Measurements from ENCODE around the gene LINC00237.

LINC00237 gene

GRCh38 chr20:21106171-21107017 is at the start of gene LINC00237:
Gene LINC00237, minus strand, starts transcription at chr20:21106358.
- DNase-seq (ENCODE audit: low read depth) = no peak

- no peak for DNase-seq (ENCODE audit: low read depth)
Measured at GRCh38 chr20:21155268-21155667, 49.1 kb upstream of the LINC00237 start.

- DNase-seq (ENCODE audit: low read depth) = no peak
Measured at GRCh38 chr20:21154692-21155091, 48.5 kb upstream of the LINC00237 start.

GRCh38 chr20:21151791-21152190 is 45.6 kb upstream of the LINC00237 start:
- no peak for DNase-seq (ENCODE audit: low read depth)

GRCh38 chr20:21149344-21149743 is 43.2 kb upstream of the LINC00237 start:
- DNase-seq (ENCODE audit: low read depth) = no peak

GRCh38 chr20:21147593-21147992 is 41.4 kb upstream of the LINC00237 start:
- no peak for DNase-seq (ENCODE audit: low read depth)

- no peak for DNase-seq (ENCODE audit: low read depth)
Measured at GRCh38 chr20:21146215-21146614, 40.1 kb upstream of the LINC00237 start.

- no peak for DNase-seq (ENCODE audit: low read depth)
Measured at GRCh38 chr20:21145424-21145823, 39.3 kb upstream of the LINC00237 start.

GRCh38 chr20:21143194-21143890 is 37.2 kb upstream of the LINC00237 start:
- no peak for DNase-seq (ENCODE audit: low read depth)

- DNase-seq (ENCODE audit: low read depth) = no peak
Measured at GRCh38 chr20:21141825-21142224, 35.7 kb upstream of the LINC00237 start.

GRCh38 chr20:21139881-21140566 is 33.9 kb upstream of the LINC00237 start:
- DNase-seq (ENCODE audit: low read depth) = no peak

GRCh38 chr20:21137078-21137477 is 30.9 kb upstream of the LINC00237 start:
- no peak for DNase-seq (ENCODE audit: low read depth)

GRCh38 chr20:21136015-21136732 is 30.0 kb upstream of the LINC00237 start:
- no peak for DNase-seq (ENCODE audit: low read depth)

GRCh38 chr20:21134883-21135493 is 28.8 kb upstream of the LINC00237 start:
- DNase-seq (ENCODE audit: low read depth) = no peak

GRCh38 chr20:21133917-21134622 is 27.9 kb upstream of the LINC00237 start:
- DNase-seq (ENCODE audit: low read depth) = no peak

GRCh38 chr20:21133404-21133803 is 27.2 kb upstream of the LINC00237 start:
- no peak for DNase-seq (ENCODE audit: low read depth)

GRCh38 chr20:21129861-21130260 is 23.7 kb upstream of the LINC00237 start:
- no peak for DNase-seq (ENCODE audit: low read depth)

- no peak for DNase-seq (ENCODE audit: low read depth)
Measured at GRCh38 chr20:21127201-21127981, 21.2 kb upstream of the LINC00237 start.

- DNase-seq (ENCODE audit: low read depth) = no peak
Measured at GRCh38 chr20:21126581-21126870, 20.4 kb upstream of the LINC00237 start.

GRCh38 chr20:21125849-21126580 is 19.9 kb upstream of the LINC00237 start, which contains the start of gene KIZ:
Gene KIZ, plus strand, starts transcription at chr20:21126082. Its CDS starts 34 bp downstream, at chr20:21126116.
- DNase-seq (ENCODE audit: low read depth) = peak; percentile 85
